KOPT-K1 (cell line): ENCODE results near the gene PBXIP1.

ENCODE experiments used
- H3K27ac ChIP-seq: fragments of 200-600 bp; sonication (generic); 2 replicates; pipeline ENCODE4 v1.5.1; 2016; ENCODE audit warnings: antibody characterized with exemption, mild to moderate bottlenecking, low read depth, low read length; ENCODE audit not compliant: poor library complexity, severe bottlenecking
- H3K36me3 ChIP-seq: fragments of 200-600 bp; sonication (generic); 2 replicates; pipeline ENCODE4 v1.5.1; 2017; ENCODE audit warnings: antibody characterized with exemption, mild to moderate bottlenecking, low read length, moderate library complexity; ENCODE audit not compliant: insufficient read depth
- H3K9me3 ChIP-seq: fragments of 200-600 bp; sonication (generic); 2 replicates; pipeline ENCODE4 v1.5.1; 2017; ENCODE audit warnings: antibody characterized with exemption, low read length, mild to moderate bottlenecking; ENCODE audit not compliant: insufficient read depth, poor library complexity, severe bottlenecking

The PBXIP1 gene

DNA sequence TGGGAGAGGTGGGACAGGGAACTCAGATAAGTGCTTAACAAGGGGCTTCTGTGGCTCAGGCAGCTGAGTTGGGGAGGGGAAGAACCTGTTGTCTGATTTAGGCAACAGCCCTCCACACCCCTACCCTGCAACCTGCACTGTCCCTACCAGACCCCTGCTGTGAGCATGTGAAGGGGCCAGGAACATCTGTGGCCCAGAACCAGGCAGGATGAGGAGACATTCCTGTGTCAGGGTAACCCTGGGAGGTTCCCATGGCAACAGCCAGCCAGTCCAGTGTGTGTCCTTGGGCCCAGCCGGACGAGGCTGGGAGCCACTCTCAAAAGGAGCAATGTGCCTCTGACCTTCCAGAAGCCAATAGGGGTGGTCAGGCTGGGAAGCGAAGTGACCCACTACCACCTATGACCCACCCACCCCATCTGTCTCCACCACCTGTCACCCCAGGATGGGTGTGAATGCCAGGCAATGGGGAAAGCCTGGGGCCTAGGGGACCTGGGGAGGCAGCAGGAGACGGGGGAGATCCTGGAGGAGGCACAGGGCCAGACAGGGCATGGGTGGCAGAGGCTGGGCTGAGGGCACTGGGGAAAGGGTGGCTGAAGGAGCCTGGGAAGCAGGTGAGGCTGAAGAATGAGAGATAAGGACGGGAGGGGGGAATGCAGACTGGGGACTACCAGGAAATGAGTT is 14.4 kb downstream of the PBXIP1 start:
- Histone ChIP-seq H3K9me3 (no peaks in the 10 kb centered on the region), H3K27ac (peak overlapping the region; percentile 92), H3K36me3 (peaks cover 23% of the 10 kb centered on the region)

DNA sequence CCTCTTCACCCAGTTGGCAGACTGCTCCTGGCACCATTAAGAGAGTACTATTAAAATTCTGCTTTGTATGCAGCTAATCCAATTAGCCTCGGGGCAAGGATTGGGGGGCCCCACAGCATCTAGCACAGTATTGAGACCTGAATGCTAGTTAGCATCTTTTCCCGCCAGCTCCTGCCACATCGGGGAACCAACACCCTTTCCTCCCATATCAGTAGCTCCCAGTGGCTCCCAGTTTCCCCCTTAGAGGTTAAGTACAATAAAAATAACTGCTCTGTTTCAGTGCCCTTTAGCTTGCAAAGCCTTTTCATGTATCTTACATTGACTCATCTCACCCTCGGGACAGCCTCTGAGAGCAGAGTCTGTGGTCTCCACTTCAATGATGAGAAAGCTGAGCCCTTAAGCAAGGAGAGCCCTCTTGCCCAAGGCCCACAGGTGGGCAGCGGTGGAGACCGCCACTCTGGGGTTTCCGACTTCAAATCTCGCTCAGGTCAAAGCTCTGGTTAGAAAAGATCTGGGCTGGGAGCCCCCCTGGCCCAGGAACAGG is 15.2 kb downstream of the PBXIP1 start:
- H3K27ac ChIP-seq = peak overlapping the region; percentile 92
- H3K9me3 ChIP-seq = no peaks in the 10 kb centered on the region
- H3K36me3 ChIP-seq = peaks cover 15% of the 10 kb centered on the region

DNA sequence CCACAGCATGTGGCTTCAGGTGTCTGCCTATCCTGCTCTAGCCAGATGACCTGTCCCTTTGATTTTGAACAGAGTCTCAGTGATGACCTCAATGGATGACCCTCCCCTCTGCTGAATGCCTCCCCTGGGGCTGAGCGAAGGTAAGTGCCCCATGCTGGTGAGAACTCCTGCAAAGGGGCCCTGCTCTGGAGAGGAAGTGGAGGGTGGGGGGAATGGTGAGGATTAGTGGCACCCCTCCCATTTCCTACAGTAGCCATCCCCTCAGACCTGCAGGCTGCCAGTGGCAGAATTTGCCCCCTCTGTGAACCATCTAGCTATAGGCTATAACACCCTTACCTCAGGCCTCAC is 15.7 kb downstream of the PBXIP1 start:
- Histone ChIP-seq H3K9me3 (no peaks in the 10 kb centered on the region), H3K27ac (peak overlapping the region; percentile 92), H3K36me3 (peaks cover 10% of the 10 kb centered on the region; the same call in 1 of the 2 replicates)

DNA sequence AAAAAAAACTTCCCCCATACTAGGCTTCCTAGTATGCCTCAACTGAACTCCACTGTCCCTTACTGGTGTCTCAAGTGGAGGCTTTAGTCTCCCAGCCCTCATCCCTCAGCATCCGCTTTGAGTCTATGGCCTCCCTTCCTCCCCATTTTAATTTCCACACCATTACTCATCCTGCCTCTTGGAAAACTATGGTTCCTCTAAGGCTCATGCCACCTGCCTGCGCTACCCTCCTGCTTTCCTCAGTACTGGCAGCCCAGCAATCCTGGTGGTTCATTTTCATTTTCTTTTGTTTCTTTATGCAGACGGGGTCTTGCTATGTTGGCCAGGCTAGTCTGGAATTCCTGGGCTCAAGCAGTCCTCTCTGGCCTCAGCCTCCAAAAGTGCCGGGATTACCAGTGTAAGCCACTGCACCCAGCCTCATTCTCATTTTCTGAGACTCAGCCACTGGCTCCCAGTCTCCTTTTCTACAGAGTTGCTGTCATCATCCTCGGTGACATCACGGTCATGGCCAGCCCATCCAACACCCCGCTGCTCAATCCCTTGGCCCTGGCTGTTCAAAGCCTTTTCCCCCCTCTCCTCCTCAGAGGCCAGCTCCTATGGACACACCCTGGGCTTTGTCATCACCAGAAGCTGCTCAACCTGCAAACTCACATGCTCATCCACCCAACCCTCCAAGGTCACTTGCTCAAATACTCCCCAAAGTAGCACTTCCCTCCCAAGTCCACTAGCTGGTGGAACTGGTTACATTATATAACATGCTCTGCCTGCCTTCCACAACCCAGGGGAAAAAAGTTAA is 17.1 kb downstream of the PBXIP1 start:
- H3K36me3 ChIP-seq = no peaks in the 10 kb centered on the region
- H3K27ac ChIP-seq = no peak overlapping the region
- no peaks in the 10 kb centered on the region for H3K9me3 ChIP-seq

DNA sequence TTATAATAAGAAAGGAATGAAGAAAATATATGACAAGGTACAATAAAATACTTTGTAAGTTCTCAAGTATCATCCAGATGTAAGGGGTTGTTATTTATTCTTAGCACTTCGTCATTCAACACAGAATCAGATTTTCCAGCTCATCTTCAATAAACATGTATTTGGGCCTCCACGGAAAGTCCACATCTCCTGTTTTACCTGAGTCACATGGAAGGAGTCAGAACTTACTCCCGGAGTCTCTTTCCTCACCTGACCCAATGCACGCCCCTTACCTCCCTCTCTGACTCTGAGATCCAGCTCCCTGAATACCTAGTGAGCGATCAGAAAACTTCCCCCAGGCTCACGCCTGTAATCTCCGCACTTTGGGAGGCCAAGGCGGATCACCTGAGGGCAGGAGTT is 17.9 kb downstream of the PBXIP1 start:
- H3K36me3 ChIP-seq = no peaks in the 10 kb centered on the region
- H3K27ac ChIP-seq = peak overlapping the region; percentile 92
- H3K9me3 ChIP-seq = no peaks in the 10 kb centered on the region

DNA sequence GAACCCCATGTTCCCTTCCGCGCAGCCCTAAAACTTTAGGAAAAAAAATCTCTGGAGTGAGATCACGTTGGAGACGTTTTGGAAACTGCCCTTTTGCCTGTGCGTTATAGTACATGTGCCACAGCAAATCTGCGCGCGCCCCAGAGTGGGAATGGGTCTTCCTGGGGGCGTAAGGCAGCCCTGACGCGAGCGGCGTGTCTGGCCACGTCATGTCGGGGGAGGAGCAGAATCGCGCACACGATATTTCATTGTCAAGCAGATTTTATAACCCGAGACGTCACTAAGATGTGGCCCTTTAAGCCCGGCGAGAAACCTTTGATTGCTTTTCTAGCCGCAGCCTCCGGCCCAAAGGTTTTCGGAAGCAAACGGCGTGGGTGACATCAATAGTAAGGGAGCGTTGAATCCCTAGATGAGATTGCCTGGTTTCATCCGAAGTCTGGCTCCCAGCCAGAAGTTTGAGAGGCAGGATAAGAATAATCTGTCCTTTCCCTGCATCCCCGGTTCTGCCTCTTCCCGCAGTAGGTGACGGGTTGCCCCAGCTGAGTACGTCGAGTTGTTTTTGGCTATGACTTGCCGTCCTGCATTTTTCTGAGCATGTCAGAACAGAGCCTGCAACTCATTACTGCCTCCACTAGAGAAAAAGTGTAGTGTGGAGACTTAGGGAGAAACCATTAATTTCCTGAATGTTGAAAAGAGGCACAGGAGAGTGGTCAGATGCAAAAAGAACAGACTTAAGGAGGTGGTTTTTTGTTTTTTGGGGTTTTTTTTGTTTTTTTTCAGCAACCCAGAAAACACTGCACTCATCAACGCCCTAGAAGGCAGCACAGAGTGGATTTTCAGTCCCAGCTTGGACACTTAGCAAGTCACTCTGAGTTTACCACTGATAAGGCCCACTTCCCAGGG is 18.6 kb downstream of the PBXIP1 start:
- no peaks in the 10 kb centered on the region for H3K9me3 ChIP-seq
- H3K36me3 ChIP-seq = no peaks in the 10 kb centered on the region

DNA sequence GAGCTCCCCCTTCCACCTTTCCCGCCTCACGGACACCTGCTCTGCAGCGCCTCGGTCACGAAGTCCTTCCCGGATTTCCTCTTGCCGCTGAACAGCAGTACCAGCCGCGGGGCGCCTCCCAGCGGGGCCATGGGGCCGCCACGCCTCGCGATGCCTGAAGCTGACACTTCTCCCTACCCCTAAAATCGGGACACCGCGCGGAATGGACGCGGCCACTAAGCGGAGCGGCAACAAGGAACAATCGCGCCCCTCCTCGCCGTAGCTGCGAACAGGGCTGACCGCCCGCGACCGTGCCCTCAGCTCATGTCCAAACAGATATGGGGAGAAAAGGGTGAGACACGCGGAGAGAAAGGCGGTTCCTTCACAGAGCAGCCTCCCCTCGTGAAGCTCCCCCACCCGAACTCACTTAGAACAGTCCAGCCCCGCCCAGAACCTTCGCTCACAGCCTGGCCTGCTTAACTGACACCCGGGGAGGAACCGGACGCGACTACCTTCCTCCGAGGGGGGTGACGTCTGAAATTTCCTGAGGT is 19.3 kb downstream of the PBXIP1 start, which contains the start of gene PMVK:
Gene PMVK (minus strand): TSS at position 165 of the 530 bp plus-strand sequence. CDS start 34 bp downstream, at position 131.
- Histone ChIP-seq H3K9me3 (no peaks in the 10 kb centered on the region), H3K36me3 (peaks cover 6% of the 10 kb centered on the region; the same call in 1 of the 2 replicates), H3K27ac (peak within 1 kb of the TSS; percentile 92)

More for the DNA sequence above, 18.6 kb downstream of the PBXIP1 start:
- H3K27ac ChIP-seq = peak overlapping the region; percentile 92

DNA sequence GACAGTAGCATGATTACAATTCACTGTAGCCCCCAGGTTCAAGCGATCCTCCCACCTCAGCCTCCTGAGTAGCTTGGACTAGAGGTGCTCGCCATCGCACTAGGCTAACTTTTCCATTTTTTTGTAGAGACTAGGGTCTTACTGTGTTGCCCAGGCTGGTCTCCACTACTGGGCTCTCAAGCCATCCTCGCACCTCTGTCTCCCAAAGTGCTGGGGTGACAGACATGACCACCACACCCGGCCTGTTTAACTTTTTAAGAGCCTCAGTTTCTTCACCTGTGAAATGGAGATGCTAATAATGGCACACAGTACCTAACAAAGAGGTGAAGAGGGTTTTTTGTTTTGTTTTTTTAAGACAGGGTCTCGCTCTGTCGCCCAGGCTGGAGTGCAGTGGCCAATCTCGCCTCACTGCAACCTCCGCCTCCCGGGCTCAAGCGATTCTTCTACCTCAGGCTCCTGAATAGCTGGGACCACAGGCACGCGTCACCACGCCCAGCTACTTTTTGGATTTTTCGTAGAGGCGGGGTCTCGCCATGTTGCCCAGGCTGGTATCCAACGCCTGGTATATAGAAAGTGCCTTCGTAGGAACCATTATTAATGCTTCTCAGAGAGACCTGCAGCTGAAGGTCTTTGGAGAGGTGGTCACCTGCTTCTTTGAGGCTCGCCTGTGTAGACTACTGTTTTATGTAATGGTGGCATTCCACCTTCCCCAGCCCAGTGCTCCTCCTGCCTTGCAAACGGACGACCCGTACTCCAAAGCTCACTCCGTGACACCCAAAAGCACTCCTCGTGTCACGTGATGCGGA is 19.9 kb downstream of the PBXIP1 start:
- peaks cover 13% of the 10 kb centered on the region; the same call in 1 of the 2 replicates for H3K36me3 ChIP-seq
- H3K9me3 ChIP-seq = no peaks in the 10 kb centered on the region
- H3K27ac ChIP-seq = peak overlapping the region; percentile 92

DNA sequence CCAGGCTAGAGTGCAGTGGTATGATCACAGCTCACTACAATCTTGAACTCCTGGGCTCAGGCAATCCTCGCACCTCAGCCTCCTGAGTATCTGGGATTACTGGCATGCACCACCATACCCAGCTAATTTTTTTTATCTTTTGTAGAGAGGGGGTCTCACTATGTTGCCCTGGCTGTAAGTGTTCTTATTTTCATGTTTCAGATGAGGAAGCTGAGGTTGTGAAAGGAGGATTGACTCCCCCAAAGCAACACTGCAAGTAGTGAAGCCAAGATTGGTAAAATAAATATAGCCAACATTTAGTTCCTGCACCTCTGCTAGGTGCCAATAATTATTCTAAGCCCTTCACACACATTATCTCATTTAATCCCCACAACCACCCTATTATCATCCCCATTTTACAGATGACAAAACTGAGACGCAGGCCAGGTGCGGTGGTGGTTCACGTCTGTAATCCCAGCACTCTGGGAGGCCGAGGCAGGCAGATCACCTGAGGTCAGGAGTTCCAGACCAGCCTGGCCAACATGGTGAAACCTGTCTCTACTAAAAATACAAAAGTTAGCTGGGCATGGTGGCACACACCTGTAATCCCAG is 21.4 kb downstream of the PBXIP1 start:
- Histone ChIP-seq H3K9me3 (no peaks in the 10 kb centered on the region), H3K36me3 (peaks cover 24% of the 10 kb centered on the region; the same call in 1 of the 2 replicates), H3K27ac (no peak overlapping the region)

DNA sequence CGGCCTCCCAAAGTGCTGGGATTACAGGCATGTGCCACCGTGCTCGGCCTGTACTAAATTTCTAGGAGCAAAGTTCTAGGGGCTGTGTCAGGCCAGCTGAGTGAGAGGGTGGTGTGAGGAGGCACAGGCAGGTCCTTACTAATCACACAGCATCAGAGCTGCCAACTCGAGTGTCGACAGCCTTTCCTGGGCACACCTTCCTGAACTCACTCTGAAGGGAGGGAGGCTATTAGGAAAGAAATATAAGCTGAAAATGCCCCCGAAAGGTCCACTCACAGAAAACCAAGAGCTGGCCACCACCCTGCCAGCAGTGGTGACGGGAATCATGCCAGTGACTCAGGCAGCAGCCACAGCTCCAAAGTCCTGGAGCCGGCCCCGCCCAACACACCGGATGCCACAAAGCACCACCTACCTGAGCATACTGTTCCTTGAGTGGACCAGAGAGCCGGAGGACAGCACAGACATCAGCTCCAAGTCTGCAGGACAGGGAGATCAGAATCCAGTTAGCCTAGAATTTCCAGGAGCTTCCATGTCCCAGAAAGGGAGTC is 23.9 kb downstream of the PBXIP1 start:
- H3K36me3 ChIP-seq = peaks cover 44% of the 10 kb centered on the region; the same call in 1 of the 2 replicates
- H3K27ac ChIP-seq = no peak overlapping the region
- H3K9me3 ChIP-seq = no peaks in the 10 kb centered on the region

DNA sequence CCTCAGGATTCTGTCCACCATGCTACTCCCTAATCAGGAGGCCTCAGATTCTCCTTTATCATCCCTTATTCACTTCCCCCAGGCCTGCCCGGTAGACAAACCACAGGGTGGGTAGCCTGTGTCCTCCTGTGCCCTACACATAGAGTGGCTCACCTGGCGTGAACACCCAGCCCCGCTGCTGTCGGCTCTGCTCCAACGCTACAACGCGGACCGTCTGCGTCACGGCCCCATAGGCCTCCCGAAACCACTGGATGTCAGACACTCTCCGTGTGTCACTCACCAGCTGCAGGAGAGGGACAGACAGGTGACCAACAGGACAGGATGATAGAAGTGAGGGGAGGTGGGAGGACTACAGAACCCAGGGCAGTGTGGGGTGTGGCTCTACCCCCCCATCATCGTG is 29.7 kb downstream of the PBXIP1 start:
- Histone ChIP-seq H3K27ac (no peak overlapping the region), H3K36me3 (peaks cover 72% of the 10 kb centered on the region), H3K9me3 (no peaks in the 10 kb centered on the region)

DNA sequence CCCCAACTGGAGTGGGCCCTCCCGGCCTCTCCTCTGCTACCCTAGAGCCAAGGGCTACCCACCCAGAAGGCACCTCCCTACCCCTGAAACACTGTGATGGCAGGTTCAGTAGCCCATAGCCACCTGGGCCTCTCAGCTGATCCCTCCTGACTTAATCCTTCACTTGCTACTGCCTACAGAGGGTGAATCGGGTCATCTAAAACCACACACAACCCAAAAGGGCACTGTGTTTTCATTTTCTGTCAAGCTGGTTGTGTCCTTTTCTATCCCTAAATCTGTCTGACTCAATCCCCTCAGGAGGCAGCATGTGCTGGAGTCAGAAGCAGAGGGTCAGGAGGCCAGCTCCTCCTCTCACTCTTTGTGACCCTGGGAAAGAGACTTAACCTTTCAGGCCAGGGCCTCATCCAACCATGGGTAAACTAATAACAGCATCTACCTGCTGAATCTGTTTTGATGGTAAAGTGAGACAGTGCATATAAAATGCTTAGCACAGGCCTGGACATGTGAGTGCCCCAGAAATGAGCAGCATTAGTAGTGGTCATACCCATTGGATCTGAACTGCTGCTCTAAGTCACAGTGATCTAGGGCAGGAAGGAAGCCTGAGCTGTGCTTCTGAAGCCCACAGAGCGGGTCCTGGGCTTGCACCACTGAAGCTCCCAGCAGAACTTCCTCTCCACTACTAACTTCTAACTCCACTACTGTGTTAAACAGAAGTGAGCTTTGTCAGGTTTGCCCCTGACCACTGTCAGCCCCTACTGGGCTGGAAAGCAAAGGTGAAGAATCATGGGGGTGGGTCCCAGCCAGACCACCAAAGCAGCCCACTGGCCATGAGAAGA is 30.3 kb downstream of the PBXIP1 start:
- Histone ChIP-seq H3K9me3 (no peaks in the 10 kb centered on the region), H3K27ac (no peak overlapping the region), H3K36me3 (peaks cover 66% of the 10 kb centered on the region)

DNA sequence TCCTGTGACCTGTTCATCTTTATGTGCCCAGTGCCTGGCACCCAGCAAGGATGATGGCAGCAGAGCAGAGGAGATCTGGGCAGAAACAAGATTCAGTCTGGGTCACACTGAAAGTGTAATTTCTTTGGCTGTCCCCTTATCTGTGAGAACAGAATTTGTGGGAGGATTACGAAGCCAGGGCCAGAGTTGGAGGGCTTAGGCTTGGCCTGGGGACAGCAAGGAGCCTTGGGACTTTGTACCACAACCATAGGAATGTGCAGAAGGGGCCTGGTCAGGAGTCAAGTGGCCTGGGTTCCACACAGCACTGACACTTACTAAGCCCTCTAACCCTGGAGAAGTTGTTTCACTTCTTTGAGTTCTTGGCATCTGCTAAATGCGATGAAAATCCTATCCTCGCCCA is 32.2 kb downstream of the PBXIP1 start:
- Histone ChIP-seq H3K36me3 (peaks cover 54% of the 10 kb centered on the region), H3K27ac (no peak overlapping the region), H3K9me3 (no peaks in the 10 kb centered on the region)
